Eye (tissue), 1 donor: ENCODE measurements around the gene NFATC2.

Experiments
- DNase-seq: peaks from one replicate; pipeline ENCODE4 v3.0.0-alpha.2; 2015

Gene NFATC2

DNA sequence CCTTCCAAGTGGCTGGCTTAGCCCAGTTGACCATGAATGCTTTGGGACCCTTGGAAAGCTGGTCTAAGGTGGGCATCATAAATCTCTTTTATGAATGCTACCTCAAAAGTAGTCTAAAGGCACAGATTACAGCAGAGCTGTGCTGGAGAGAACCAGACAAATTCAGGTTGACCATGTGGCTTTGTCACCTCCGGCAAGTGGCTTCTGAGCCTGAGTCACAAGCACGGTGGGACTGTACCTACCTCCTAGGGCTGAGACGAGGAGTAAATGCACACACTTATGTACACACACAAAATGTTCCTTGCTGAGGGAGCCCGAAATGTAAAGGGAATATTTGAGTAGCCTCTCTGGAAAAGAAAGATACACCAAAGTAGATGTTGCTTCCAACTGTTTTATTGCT is 155.9 kb downstream of the NFATC2 start:
- DNase-seq: no peak

DNA sequence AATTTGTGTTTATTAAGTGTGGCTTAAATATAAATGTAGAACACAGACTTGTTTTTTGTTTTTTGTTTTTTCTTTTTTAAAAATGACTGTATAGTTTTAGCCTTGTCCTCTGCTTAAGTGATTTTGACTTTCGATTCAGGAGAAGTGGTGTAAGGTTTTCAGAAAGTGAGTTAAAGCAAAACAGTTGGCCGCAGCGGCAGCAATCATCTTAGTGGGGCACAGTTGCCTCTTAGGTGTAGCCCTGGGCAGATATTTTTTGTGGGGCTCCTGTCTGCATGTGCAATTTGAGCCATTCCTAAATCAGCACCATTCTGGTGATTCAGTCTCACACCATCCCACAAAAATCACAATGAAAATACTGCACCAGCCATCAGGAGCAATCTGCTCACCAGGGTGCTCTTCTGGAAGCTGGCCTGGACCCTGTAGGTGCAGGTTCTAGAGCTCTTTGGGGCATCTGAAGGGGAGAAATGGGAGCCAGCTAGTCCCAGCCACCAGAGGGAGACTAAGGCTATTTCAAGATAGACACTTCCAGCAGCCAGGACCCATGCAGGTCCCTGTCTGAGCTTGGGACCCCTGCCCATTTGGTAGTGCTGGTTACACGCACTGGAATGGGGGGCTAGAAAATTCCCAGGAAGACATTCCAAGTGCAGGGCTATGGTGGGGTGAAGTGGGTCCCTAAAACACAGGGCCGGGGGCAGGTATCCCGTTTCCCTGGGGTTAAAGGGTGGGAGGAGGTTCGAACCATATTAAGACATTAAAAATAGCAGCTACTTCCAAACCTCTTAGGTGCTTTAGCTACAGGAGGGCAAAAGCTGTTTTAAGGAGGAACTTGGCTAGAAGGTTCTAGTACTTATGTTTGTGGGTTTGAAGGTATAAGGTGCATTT is 156.6 kb downstream of the NFATC2 start:
- DNase-seq: peak; percentile 30

DNA sequence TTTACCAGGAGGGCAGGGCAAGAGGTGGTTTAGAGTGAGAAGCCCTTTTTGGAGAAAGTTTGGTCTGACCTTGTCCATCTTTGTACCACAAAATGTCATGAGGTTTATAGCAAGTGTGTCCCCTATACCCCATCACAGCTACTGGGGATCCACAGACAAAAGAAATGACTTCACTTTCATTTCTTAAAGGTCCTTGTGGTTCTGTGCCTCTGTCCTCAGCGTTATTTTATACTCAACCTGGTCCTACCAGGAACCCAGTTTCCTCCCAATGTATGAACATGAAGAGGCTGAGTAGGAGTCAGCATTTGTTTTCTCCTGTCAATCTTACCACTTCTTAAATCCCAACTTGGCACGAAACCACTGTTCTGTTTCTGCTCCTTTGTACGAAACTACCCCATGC is 157.6 kb downstream of the NFATC2 start:
- DNase-seq: no peak

DNA sequence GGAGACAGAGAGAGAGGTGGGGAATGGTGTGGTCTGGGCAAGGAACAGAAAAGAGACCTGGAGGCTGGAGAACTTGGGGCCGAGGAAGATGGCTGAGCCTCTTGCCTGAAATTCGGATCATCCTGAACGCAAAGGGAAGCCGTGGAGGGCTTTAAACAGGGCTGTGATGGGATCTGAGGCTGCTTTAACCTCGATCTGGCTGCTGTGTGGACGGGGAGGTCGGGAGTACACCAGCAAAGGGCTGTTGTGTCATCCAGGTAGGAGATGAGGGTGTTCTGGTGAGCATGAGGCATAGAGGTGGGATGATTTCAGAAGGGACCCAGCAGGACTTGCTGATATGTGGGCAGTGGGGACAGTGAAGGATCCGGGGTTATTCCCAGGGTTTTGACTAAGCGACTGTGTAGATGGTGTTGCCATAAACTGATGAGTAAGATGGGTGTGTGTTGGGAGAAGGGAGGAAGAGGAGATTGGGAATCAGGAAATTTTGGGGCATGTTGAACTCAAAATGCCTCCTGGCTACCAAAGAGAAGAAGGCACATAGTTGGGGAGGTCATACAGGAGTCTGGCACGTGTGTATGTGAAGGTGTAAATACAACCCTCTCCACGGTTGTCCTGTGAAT is 158.5 kb downstream of the NFATC2 start:
- no peak for DNase-seq

DNA sequence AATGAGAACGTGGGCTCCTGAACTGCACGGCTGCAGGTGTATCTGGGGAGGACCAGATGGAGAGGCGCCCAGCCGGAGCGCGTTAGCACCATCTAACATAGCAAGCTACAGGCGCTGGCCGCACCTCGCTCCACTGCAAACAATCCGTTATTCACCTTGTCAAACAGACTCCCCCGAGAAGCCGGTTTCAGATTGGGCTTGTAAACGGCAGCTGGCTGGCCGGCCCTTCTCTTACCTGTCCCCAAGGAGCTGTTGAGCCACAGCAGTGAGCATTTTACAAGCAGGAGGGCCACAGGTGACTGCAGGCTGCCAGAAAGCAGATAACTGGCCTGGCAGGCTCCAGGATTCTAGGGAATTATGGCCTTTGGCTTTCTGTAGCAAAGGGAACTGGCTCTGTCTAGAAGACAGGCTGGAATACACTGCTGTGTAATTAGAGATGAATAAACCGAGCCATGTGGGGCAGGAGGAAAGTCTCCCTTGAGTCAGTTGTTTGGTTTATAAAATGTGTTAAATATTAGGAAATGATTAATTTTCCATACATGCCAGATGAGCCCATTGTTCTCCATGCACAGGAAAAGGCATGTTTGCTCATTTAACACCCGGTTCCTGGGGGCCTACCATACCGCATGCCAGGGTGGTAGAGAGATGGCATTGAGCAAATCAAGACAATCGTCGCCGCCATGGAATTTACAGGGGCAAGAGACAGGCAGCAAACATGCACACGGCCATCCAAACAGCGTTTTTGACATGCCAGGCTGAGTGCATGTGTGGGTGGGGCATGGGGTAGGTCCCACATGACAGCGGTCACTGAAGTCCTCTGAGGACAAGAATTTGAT is 159.3 kb downstream of the NFATC2 start:
- peak; percentile 14 for DNase-seq

DNA sequence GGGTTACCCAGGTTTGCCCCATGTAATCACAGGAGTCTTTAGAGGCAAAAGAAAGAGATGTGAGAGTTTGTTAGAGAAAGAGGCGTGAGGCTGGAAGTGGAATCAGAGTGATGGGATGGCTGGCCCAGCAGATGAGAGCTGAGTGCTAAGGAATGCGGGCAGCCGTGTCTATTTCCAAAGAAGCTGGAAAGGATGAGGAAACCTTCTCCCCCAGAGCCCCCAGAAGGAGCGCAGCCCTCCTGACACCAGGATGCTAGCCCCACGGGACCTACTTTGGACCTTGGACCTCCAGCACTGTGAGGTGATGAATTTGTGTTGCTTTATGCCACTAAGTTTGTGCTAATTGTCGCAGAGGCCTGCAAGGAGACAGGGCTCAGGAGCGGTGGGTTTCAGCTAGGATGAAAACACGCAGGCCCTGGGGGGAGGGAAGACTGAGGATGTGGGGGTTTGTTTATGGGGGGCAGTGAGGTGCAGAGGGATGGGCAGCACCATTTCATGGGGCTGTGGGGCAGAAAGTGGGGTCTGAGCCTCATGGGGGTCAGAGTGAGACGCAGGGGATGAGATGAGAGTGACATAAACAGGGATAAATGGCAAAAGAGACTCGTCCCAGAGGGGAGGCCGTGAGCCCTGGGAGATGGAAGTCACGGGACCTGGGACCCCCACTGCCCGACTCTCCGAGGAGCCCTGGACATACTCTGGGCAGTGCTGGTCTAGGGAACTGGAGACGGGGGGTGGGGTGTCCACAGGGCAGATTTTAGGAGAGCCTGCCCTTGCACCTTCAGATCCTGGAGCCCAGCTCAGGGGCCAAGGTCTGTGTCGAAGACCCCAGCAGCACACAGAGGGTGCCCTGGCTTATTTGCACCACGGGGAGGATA is 160.2 kb downstream of the NFATC2 start:
- no peak for DNase-seq

DNA sequence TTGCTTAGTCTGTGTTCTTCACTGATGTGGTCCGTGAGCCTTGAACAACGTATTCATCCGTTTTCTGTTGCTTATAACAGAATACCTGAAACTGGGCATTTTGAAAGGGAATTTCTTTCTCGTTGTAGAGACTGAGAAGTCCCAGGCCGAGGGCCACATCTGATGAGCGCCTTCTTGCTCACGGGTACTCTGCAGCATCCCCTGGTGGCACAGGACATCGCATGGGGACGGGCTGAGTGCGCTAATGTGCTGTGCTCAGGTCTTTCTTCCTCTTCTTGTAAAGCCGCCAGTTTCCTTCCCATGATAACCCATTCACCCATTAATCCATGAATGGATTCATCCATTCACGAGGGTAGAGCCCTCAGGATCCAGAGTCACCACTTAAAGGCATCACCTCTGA is 161.0 kb downstream of the NFATC2 start:
- no peak for DNase-seq

DNA sequence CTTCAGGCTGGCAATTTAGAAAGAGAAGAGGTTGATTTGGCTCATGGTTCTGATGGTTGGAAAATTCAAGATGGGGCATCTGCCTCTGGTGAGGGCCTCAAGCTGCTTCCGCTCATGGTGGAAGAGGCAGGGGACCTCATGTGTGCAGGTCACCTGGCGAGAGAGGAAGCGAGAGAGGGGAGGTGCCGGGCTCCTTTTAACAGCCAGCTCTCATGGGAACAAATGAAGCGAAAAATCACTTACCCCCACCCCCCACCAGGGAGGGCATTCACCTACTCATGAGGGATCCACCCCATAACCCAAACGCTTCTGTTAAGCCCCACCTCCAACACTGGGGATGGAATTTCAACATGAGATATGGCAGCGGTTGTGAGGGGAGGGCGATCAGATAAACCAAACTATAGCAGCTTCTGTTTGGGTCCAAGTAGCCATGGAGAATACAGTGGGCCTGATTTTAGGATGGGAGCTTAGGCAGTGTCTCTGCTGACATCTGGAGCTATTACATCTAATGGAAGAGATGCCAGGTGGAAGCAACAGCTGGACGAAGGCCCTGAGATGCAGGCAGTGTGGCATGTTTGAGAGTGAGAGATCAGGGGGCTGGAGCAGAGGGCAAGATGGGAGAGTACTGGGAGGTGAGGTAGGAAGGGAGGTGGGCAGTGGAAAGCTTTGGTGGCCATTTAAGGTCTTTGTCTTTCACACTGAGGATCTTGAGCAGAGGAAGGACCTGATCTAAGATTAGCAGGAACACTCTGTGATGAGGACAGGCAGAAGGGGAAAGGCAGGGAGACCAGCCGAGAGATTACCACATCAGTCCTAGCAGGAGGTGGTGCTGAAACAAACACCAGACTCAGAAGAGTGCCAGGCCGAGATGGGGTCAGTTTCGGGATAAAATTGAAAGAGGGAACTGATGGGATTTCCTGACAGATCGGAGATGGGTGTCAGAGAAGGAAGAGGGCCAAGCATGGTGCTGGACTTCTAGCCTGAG is 161.8 kb downstream of the NFATC2 start:
- no peak for DNase-seq

DNA sequence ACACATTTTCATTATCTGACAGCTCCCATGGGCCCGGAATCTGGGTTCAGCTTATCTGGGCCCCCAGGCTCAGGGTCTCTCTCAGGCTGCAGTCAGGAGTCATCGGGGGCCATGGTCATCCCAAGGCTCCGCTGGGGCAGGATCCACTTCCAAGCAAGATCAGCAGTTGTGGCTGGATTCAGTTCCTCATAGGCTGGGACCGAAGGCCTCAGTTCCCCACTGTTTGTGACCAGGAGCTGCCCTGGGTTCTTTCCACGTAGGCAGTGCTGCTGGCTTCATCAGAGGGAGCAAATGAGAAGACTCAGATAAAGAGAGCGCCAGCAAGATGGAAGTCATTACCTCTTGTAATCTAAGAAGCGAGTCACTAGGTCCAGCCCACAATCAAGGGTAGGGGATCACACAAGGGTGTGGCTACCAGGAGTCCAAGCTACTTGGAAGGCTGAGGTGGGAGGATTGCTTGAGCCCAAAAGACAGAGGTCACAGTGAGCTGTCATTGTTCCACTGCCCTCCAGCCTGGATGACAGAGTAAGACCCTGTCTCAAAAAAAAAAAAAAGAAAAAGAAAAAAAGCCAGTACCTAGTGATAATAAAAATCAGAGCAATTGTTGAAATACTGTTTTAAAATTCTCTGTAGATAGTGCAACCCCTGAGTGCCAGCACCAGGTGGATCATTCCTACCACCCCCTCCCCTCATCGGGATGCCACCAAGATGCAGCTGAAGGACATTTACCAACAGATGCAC is 162.7 kb downstream of the NFATC2 start:
- no peak for DNase-seq

DNA sequence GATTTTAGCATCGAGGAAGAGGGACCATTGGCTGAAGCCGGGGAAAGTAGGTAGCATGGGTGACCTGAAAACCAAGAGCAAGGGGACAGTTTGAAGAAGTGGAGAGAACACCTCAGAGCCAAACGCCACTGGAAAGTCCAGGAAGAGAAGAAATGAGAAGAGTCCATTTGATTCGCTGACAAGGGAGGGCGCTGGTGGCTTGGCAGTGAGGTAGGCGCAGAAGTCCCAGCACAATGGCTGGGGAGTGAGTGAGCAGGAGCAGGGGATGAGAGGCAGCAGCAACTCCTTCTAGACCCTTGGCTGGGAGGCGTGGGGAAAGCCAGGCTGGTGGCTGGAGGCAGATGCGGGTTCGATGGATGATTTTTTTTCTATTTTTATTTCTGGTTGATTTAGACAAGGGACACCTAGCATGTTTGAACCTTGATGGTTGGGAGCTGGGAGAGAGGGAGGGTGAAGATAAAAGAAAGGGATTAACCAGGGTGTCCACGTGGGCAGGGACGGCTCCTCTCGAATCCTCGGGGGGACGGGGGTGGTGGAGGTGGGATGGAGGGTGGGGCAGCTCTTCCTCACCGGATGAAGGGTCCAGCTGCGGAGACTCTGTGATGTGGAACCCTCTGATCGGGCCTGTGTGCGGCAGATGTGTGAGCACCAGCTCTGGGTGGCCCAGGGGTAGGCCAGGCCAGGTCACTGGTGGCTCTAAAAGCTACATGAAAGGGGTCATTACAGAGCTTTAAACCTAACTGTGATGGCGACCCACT is 164.2 kb downstream of the NFATC2 start:
- DNase-seq: no peak

DNA sequence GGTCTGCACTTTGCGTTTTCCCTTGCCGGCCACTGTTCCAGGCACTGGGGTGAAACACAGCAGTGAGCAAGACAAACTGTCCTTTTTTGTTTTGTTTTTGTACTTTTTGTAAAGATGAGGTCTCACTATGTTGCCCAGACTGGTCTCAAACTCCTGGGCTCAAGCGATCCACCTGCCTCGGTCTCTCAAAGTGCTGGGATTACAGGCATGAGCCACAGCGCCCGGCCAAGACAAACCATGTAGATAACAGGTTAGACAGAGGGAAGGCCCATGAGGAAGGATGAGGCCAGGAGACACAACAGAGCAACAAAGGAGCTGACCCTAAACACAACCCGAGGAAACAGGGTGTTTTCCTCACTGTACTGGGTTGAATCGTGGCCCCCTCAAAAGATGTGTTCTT is 165.4 kb downstream of the NFATC2 start:
- no peak for DNase-seq

DNA sequence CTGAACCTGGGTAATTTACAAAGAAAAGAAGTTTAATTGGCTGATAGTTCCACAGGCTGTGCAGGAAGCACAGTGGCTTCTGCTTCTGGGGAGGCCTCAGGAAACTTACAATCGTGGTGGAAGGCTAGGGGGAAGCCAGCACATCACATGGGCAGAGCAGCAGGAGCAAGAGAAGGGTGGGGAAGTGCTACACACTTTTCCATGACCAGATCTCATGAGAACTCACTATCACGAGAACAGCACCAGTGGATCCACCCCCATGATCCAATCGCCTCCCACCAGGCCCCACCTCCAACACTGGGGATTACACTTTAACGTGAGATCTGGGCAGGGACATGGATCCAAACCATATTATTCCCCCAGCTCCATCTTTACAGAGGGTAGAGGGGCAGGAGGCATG is 166.4 kb downstream of the NFATC2 start:
- no peak for DNase-seq

DNA sequence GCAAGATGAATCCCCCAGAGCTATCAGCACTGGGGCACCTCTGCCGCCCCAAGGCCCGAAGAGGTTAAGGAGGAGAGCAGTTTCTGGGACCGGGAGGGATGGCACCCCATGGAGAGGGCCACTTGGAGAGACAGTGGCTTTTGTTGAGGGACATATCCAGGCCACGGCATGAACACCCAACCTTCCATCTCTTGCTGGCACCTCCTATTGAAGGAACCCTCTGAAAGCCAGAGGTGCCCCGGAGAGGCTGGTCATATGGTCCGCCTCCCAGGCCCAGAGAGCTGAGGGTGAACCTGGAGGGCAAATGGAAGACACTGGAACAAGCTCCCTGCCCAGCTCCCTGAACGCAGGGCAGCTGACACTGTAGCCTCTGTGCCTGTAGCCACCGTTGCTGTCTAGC is 167.0 kb downstream of the NFATC2 start:
- no peak for DNase-seq

DNA sequence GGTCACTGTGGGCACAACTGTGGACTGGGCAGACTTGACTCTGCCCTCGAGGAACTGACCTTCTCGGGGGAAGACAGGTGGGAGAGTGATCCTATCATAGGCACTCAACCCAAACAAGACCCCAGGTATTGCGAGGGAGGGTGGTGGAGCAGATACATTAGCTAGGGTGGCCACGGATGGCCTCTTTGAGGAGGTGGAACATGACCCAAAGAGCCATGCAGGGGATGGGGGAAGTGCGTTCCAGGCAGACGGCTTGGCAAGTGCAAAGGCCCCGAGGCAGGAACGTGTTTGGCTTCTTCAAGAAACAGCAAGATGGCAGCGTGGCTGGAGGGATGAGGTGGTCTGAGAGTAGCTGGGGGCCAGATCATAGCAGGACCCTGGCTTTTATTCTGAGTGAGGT is 167.6 kb downstream of the NFATC2 start:
- no peak for DNase-seq

DNA sequence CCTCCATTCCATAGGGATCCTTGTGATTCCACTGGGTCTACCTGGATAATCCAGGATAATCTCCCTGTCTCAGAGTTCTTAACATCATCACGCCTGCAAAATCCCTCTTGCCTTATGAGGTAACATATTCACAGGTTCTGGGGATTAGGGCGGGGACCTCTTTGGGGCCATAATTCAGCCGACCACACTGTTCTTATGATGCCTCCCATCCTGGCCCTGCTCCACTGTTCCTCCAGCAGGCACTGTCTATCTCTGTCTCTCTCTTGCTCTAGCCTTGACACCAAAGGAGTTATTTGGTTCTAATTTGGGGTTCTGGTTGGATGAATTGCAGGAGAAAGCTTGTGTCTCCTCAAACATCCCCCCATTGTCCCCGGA is 168.1 kb downstream of the NFATC2 start:
- no peak for DNase-seq

DNA sequence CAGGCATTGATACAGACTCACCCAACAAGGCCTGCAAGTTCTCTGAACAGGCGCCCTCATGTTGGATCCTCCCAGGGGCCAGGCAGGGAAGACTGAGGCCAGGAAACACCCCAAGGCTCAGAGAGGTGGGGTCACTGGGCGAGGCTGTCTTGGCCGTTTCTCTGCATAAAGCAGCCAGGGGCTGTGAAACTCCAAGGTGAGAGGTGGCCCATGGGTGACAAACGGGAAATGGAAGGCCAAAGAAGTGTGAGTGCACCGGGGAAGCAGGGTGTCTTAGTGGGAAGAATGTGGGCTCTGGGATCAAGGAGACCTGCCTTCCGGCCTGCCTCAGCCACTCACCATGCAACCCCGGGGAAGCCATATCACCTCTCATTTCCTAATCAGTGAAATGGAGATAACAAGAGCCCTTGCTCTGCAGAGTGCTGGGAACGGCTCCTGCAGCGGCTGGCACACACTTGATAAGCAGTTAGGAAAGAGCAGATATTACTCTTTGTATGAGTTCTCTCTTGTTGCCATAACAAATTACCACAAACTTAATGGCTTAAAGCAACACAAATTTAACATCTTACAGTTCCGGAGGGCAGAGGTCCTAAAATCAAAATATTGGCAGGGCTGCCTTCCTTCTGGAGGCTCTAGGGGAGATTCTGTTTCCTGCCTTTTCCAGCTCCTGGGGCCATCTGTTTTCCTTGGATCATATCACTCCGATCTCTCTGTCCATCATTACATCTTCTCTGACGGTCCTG is 168.6 kb downstream of the NFATC2 start:
- peak; percentile 33 for DNase-seq

DNA sequence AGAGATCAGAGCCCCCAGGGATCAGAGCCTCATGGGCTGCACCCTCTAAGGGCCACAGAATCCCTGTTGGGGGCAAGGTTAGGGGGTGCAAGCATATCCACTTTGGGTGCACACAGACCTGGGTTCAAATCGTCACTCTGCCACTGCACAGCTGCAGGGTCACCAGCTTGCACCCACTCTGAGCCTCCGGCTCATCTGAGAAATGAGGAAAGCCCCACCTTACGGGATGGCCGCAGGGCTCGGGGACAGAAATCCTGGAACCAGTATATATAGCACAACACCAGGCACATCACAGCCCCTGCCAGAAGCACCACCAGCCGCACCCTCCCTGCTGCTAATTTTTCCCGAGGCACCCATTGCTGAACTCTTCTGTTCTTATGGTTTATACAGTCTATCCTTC is 169.6 kb downstream of the NFATC2 start:
- no peak for DNase-seq

DNA sequence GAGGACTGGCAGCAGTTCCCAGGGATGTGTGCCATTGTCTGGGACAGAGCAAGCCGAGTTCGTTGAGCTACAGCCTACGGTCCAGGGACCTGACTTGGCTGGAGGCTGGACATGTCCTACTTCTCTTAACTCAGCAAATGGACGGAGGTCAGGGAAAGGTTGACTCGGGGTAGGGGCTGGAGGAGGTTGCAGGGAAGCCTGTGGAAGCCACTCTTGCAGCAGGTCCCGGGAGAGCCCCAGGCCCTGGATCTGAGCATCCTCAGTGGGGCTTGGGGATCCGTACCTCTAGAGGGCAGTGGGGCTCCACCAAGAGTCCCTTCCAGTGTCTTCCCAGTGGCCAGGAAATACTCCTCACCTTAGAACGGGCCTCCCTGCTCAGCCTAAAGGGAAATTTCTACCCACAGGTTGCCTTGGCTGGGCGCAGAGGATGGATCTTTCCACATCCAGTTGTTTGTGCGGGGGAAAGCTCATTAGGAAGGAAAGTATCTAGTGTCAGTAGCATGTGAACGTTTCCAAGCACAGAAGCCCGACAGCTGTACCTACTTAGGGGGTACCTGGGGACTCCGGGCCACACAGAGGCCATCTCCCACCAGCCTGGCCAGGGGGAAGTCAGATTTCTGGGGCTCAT is 170.2 kb downstream of the NFATC2 start:
- DNase-seq: peak; percentile 82

DNA sequence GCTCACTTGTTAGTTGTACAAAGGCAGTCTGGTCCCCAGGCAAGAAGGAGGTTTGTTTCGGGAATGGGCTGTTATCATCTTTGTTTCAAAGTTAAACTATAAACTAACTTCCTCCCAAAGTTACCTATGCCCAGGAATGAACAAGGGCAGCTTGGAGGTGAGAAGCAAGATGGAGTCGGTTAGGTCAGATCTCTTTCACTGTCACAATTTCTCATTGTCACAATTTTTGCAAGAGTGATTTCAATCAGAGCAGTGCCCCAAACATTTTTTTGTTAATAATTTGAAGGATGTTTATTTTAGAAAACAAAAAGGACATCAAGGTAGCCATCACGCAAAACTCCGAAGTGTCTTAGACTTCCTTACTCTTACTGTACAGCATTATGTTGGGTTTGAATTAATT is 170.8 kb downstream of the NFATC2 start:
- DNase-seq: no peak
